Endothelial cell of umbilical vein (primary cell): Measurements from ENCODE around the gene STK32C.

ENCODE experiments used
- EZH2 ChIP-seq: IDR thresholded peaks from 2 replicates; pipeline ENCODE4 v1.6.1; 2012; ENCODE audit warnings: borderline replicate concordance, low read depth, mild to moderate bottlenecking, moderate library complexity, low read length, inconsistent platforms; ENCODE audit not compliant: severe bottlenecking
- GATA2 ChIP-seq: IDR thresholded peaks from 2 replicates; pipeline ENCODE4 v1.7.0; 2011; ENCODE audit warnings: low read depth, mild to moderate bottlenecking, moderate library complexity, mixed read lengths, low read length; ENCODE audit not compliant: insufficient read length, insufficient read depth
- MYC ChIP-seq: IDR thresholded peaks from one replicate; pipeline ENCODE4 v1.6.1; 2011; ENCODE audit warnings: mild to moderate bottlenecking, low read depth, low read length
- POLR2A ChIP-seq: IDR thresholded peaks from 2 replicates; pipeline ENCODE4 v1.6.1; 2012; ENCODE audit warnings: low read depth, mild to moderate bottlenecking, control low read depth, low read length
- POLR2AphosphoS5 ChIP-seq: IDR thresholded peaks from 2 replicates; pipeline ENCODE4 v1.6.1; 2012; ENCODE audit warnings: low read depth, mild to moderate bottlenecking, control low read depth, low read length, moderate library complexity; ENCODE audit not compliant: insufficient read depth
- TF ChIP-seq, protein P1 (sequence below), 2 donors: IDR thresholded peaks; 1 replicate in 1 of 2; 2 replicates in 1 of 2; pipeline ENCODE4 v1.5.1; 2011; ENCODE audit warnings: low read length in 2 of 2, mild to moderate bottlenecking in 2 of 2, moderate library complexity in 2 of 2, control low read depth in 1 of 2, inconsistent platforms in 1 of 2, low read depth in 1 of 2; ENCODE audit not compliant: insufficient read depth in 1 of 2; ENCODE audit errors: extremely low read depth in 1 of 2
- TF ChIP-seq, protein P2 (sequence below): IDR thresholded peaks from 2 replicates; pipeline ENCODE4 v1.6.1; 2011; ENCODE audit not compliant: insufficient read depth, insufficient read length

DNA sequence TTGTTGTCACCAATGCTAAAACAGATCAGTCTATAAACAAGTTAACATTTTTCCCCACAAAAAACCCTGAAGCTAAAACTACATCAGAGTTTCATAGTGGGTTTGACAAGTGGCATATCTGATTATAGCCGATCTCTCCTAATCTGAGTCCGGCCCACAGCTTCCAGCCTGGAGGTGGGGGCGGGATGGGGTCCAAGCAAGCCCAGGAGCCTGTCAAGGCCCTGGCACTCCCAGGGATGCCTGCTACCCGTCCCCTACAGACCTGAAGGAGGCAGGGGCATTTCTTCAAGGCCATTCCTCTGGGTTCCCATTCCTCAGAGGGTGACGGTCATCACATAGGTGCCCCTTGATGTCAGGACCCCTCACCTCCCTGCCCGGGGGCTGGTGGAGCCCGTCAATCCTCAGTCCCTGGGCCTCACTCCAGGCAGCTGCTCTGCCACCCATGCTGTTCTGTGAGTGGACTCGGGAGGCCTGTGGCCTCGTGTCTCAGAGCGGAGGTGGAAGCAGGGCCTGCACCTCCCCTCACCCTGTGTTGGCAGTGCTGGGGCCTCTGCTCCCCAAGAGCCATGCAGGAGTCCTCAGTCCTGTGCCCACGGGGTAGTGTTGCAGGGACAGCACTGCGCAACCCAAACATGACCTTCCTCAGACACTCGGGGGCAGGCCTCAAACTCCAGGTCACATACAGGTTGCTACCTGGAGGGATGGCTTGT lies 112.2 kb downstream of the STK32C start:
- TF ChIP-seq, protein P1, sequence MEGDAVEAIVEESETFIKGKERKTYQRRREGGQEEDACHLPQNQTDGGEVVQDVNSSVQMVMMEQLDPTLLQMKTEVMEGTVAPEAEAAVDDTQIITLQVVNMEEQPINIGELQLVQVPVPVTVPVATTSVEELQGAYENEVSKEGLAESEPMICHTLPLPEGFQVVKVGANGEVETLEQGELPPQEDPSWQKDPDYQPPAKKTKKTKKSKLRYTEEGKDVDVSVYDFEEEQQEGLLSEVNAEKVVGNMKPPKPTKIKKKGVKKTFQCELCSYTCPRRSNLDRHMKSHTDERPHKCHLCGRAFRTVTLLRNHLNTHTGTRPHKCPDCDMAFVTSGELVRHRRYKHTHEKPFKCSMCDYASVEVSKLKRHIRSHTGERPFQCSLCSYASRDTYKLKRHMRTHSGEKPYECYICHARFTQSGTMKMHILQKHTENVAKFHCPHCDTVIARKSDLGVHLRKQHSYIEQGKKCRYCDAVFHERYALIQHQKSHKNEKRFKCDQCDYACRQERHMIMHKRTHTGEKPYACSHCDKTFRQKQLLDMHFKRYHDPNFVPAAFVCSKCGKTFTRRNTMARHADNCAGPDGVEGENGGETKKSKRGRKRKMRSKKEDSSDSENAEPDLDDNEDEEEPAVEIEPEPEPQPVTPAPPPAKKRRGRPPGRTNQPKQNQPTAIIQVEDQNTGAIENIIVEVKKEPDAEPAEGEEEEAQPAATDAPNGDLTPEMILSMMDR (IDR thresholded peaks at IDR 0.05; ENCODE audit: extremely low read depth in 1 of 2, insufficient read depth in 1 of 2, low read depth in 1 of 2, low read length in 2 of 2) = no peak
- TF ChIP-seq POLR2A = no peak
- TF ChIP-seq POLR2AphosphoS5 = no peak
- TF ChIP-seq EZH2 = no peak
- TF ChIP-seq, protein P2, sequence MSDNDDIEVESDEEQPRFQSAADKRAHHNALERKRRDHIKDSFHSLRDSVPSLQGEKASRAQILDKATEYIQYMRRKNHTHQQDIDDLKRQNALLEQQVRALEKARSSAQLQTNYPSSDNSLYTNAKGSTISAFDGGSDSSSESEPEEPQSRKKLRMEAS = no peak
- no peak for TF ChIP-seq GATA2
- no peak for TF ChIP-seq MYC
